NB4 (cell line): ENCODE measurements around the gene LCMT1.

Source experiments
- MYC ChIP-seq: IDR thresholded peaks from 2 replicates; pipeline ENCODE4 v1.6.1; 2011; ENCODE audit warnings: low read depth, low read length
- POLR2A ChIP-seq: IDR thresholded peaks from 2 replicates; pipeline ENCODE4 v1.6.1; 2011; ENCODE audit warnings: mild to moderate bottlenecking; ENCODE audit not compliant: insufficient read length; ENCODE audit errors: extremely low read depth
- TF ChIP-seq, protein P1 (sequence below): IDR thresholded peaks from one replicate; pipeline ENCODE4 v1.5.1; 2012; ENCODE audit warnings: low read depth, low read length
- TF ChIP-seq, protein P2 (sequence below): IDR thresholded peaks from 2 replicates; pipeline ENCODE4 v1.6.1; 2011; ENCODE audit warnings: low read depth, low read length

- TF ChIP-seq, protein P1, sequence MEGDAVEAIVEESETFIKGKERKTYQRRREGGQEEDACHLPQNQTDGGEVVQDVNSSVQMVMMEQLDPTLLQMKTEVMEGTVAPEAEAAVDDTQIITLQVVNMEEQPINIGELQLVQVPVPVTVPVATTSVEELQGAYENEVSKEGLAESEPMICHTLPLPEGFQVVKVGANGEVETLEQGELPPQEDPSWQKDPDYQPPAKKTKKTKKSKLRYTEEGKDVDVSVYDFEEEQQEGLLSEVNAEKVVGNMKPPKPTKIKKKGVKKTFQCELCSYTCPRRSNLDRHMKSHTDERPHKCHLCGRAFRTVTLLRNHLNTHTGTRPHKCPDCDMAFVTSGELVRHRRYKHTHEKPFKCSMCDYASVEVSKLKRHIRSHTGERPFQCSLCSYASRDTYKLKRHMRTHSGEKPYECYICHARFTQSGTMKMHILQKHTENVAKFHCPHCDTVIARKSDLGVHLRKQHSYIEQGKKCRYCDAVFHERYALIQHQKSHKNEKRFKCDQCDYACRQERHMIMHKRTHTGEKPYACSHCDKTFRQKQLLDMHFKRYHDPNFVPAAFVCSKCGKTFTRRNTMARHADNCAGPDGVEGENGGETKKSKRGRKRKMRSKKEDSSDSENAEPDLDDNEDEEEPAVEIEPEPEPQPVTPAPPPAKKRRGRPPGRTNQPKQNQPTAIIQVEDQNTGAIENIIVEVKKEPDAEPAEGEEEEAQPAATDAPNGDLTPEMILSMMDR, result no peak
- TF ChIP-seq POLR2A, result no peak
- TF ChIP-seq, protein P2, sequence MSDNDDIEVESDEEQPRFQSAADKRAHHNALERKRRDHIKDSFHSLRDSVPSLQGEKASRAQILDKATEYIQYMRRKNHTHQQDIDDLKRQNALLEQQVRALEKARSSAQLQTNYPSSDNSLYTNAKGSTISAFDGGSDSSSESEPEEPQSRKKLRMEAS, result no peak
- TF ChIP-seq MYC, result no peak
Measured at GRCh38 chr16:25165284-25165683, 53.7 kb downstream of the LCMT1 start.
